ENCODE results near the gene TPK1.

The TPK1 gene

GRCh38 chr7:144682581-144683280 lies 153.1 kb downstream of the TPK1 start:
- no peak overlapping the region for H3K4me3 ChIP-seq (ENCODE audit: low read depth, low read length)
- TF ChIP-seq CTCF (IDR thresholded peaks at IDR 0.05; ENCODE audit: control insufficient read depth, extremely low read depth, insufficient read depth) = no peak
- DNase-seq (ENCODE audit: low read depth) = no peak

- DNase-seq (ENCODE audit: low read depth) = no peak
- TF ChIP-seq CTCF (IDR thresholded peaks at IDR 0.05; ENCODE audit: control insufficient read depth, extremely low read depth, insufficient read depth) = no peak
These were observed 159.4 kb downstream of the TPK1 start for GRCh38 chr7:144676492-144676891.

DNA sequence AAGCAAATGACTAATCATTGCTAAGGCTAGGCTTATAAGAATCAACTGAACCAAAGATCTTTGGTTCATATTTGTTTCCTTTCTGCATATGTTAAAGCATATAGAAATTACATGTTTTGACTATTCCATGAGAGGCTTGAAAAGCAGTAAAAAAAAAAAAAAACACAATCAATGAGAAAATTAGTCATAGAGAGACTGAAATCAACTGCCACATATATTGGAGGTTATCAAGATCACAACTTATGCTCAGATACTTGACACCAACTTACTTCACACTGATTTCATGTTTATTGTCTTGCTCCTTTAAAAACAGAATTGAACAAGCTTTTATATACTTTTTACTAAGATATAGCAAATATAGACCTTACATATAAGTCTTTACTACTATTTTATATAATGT lies 161.3 kb downstream of the TPK1 start:
- no peak overlapping the region for H3K4me3 ChIP-seq (ENCODE audit: low read depth, low read length)
- no peak for TF ChIP-seq CTCF (IDR thresholded peaks at IDR 0.05; ENCODE audit: control insufficient read depth, extremely low read depth, insufficient read depth)
- DNase-seq (ENCODE audit: low read depth) = no peak

More at GRCh38 chr7:144676492-144676891, 159.4 kb downstream of the TPK1 start:
- H3K4me3 ChIP-seq (ENCODE audit: low read depth, low read length) = no peak overlapping the region

GRCh38 chr7:144672869-144673268 lies 163.0 kb downstream of the TPK1 start:
- no peak for TF ChIP-seq CTCF (IDR thresholded peaks at IDR 0.05; ENCODE audit: control insufficient read depth, extremely low read depth, insufficient read depth)
- no peak for DNase-seq (ENCODE audit: low read depth)
- no peak overlapping the region for H3K4me3 ChIP-seq (ENCODE audit: low read depth, low read length)

DNA sequence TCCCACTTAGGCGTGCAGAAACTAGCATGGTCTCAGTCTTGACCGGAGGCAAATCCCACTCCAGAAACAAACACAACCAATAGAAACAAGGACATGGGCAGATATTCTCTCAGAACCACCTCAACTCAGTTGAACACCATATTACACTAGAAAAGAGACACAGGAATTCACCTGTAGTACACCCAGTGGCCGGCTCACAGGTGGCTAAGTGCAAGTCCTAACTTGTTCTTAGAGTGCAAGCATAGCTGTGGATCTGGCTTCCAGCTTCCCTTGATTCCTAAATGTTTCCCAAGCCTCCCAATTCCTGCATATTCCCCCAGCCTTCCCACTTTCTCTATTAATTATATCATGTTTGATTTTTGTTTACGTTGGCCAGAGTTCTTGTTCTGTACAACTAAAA lies 164.4 kb downstream of the TPK1 start:
- no peak for TF ChIP-seq CTCF (IDR thresholded peaks at IDR 0.05; ENCODE audit: control insufficient read depth, extremely low read depth, insufficient read depth)
- DNase-seq (ENCODE audit: low read depth) = no peak
- H3K4me3 ChIP-seq (ENCODE audit: low read depth, low read length) = no peak overlapping the region

GRCh38 chr7:144670218-144670617 lies 165.6 kb downstream of the TPK1 start:
- TF ChIP-seq CTCF (IDR thresholded peaks at IDR 0.05; ENCODE audit: control insufficient read depth, extremely low read depth, insufficient read depth) = peak; percentile 41
- DNase-seq (ENCODE audit: low read depth) = peak; percentile 11
- no peak overlapping the region for H3K4me3 ChIP-seq (ENCODE audit: low read depth, low read length)

GRCh38 chr7:144668503-144668902 lies 167.3 kb downstream of the TPK1 start:
- 0 out of 2 replicates have a peak, but pooled peaks have one; percentile 0 for TF ChIP-seq CTCF (IDR thresholded peaks at IDR 0.05; ENCODE audit: control insufficient read depth, extremely low read depth, insufficient read depth)
- DNase-seq (ENCODE audit: low read depth) = no peak
- no peak overlapping the region for H3K4me3 ChIP-seq (ENCODE audit: low read depth, low read length)
